Activated T-helper 1 cell treated with anti-CD3 and anti-CD28 coated beads, Interleukin-2, amount 50 U/mL, for 16 hours (primary cell): Measurements from ENCODE around the gene GIMAP7.

Experiments used
- DNase-seq, 2 donors: peaks; one replicate each; pipeline ENCODE4 v3.0.0-alpha.2; 2020; ENCODE audit warnings: low read depth in 1 of 2, low spot score in 1 of 2

The GIMAP7 gene

DNA sequence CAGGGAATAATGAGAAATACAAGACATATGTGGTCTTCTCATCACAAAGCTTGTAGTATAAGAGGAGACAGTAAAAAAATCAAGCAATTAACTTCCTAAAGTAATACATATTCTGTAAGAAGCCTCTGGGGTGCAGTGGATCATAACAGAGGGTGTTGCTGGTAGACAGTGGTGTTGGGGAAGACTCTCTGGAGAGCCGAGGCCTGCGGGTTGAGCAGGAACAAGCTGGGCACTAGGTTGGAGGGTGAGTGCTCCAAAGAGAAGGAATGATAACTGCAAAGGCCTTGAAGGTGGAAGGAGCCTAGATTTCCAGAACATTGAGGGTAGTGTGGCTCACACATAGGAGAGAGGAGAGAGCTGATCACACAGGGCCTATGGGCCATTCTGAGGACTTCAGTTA is 54.0 kb downstream of the GIMAP7 start:
- no peak for DNase-seq

DNA sequence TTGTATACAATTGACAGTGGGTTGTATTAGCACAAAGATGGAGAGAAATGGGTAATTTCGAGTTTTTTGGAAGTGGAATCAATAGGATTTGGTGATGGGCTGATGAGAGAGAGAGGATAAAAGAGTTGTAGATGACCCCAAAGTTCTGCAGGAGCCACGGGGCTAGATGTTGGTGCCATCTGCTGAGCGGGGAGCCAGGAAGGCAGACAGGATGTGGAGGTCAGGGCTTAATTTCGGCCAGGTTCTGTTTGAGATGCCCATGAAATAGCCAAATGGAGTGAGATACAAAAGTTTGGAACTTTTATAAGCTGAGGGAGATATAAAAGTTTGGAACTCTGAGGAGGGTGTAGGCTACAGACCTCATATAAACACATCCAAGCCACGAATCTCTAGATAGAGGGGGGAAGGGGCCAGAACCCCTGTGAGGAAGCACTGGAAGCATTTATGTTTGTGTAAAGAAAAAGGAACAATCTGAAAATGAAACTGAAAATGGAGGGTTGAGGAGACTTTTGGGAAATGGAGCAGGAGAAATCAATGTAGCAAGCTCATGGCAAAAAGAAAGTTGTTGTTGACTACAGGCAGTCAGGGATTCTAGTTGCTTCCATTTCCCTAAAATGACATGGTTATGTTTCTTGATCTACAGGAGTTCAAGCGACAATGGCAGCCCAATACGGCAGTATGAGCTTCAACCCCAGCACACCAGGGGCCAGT is 54.7 kb downstream of the GIMAP7 start:
- no peak for DNase-seq
